WTC11 (cell line): ENCODE results near the gene DESI1. TPM values are rescaled to one million over a fixed set of nuclear protein-coding genes. Genes with fewer than 3 reads are reported as not detected.

ENCODE experiments used
- ATAC-seq: fragments of 200-7000 bp; cut with Tn5 transposase; 2 replicates; pipeline ENCODE4 v1.10.0; 2021; ENCODE audit warnings: mild to moderate bottlenecking, moderate library complexity
- CTCF ChIA-PET: fragments of 300-600 bp; sonication (Branson Sonifier 250); formaldehyde crosslinking; loops from one replicate; lab custom pipeline; 2021; ENCODE audit warnings: antibody characterized with exemption; lab: Charles Lee
- POLR2A ChIA-PET: fragments of 350-600 bp; sonication (Branson Sonifier 250); formaldehyde crosslinking; loops from one replicate; lab custom pipeline; 2021; ENCODE audit warnings: antibody characterized with exemption; lab: Charles Lee
- DNase-seq: peaks from one replicate; pipeline ENCODE4 v3.0.0; 2021; ENCODE audit warnings: low spot score
- H3K27ac Mint-ChIP-seq: 2 replicates; pipeline ENCODE4 v1.8.0; 2021; ENCODE audit warnings: mixed read lengths
- H3K27me3 Mint-ChIP-seq: 2 replicates; pipeline ENCODE4 v1.8.0; 2021; ENCODE audit warnings: low read depth, mild to moderate bottlenecking, moderate library complexity, mixed read lengths
- H3K36me3 Mint-ChIP-seq: 2 replicates; pipeline ENCODE4 v1.8.0; 2021; ENCODE audit warnings: mixed read lengths
- H3K4me1 Mint-ChIP-seq: 2 replicates; pipeline ENCODE4 v1.8.0; 2022; ENCODE audit warnings: mixed read lengths
- H3K4me3 Mint-ChIP-seq: 2 replicates; pipeline ENCODE4 v1.8.0; 2021; ENCODE audit warnings: mild to moderate bottlenecking, moderate library complexity, mixed read lengths
- H3K9me3 Mint-ChIP-seq: 2 replicates; pipeline ENCODE4 v1.8.0; 2021; ENCODE audit warnings: mixed read lengths
- ARID4B ChIP-seq: sonication (generic); formaldehyde crosslinking; IDR thresholded peaks from 2 replicates; pipeline ENCODE4 v1.8.0; 2023; ENCODE audit warnings: missing genetic modification reagents, mild to moderate bottlenecking, borderline replicate concordance
- E2F1 ChIP-seq: sonication (generic); formaldehyde crosslinking; IDR thresholded peaks from 2 replicates; pipeline ENCODE4 v1.8.0; 2022; ENCODE audit warnings: mild to moderate bottlenecking, missing genetic modification reagents
- E2F4 ChIP-seq: sonication (generic); formaldehyde crosslinking; IDR thresholded peaks from 2 replicates; pipeline ENCODE4 v1.8.1; 2022; ENCODE audit warnings: low read depth, mild to moderate bottlenecking, moderate library complexity, missing genetic modification reagents, borderline replicate concordance
- ELF4 ChIP-seq: sonication (generic); formaldehyde crosslinking; IDR thresholded peaks from 2 replicates; pipeline ENCODE4 v1.8.1; 2022; ENCODE audit warnings: low read depth, mild to moderate bottlenecking, moderate library complexity, missing genetic modification reagents
- GRHL2 ChIP-seq: fragments of 250-450 bp; sonication (Bioruptor Pico); IDR thresholded peaks from 2 replicates; pipeline ENCODE4 v1.8.0; 2022; ENCODE audit warnings: mild to moderate bottlenecking, moderate library complexity; ENCODE audit not compliant: insufficient replicate concordance, severe bottlenecking
- GTF2I ChIP-seq: fragments of 250-450 bp; sonication (Bioruptor Pico); conservative IDR thresholded peaks from 2 replicates; pipeline ENCODE4 v1.4.0; 2021; ENCODE audit warnings: mild to moderate bottlenecking
- MLX ChIP-seq: sonication (generic); formaldehyde crosslinking; IDR thresholded peaks from 2 replicates; pipeline ENCODE4 v1.8.1; 2023; ENCODE audit warnings: mild to moderate bottlenecking, missing genetic modification reagents, moderate library complexity
- MYBL2 ChIP-seq: sonication (generic); formaldehyde crosslinking; IDR thresholded peaks from 2 replicates; pipeline ENCODE4 v1.8.1; 2023; ENCODE audit warnings: mild to moderate bottlenecking, moderate library complexity, missing genetic modification reagents
- NFATC4 ChIP-seq: fragments of 250-450 bp; sonication (Bioruptor Pico); IDR thresholded peaks from 2 replicates; pipeline ENCODE4 v1.9.0; 2021; ENCODE audit warnings: mild to moderate bottlenecking
- NR3C1 ChIP-seq: sonication (generic); formaldehyde crosslinking; conservative IDR thresholded peaks from 2 replicates; pipeline ENCODE4 v1.8.1; 2023; ENCODE audit warnings: low read depth, mild to moderate bottlenecking, missing genetic modification reagents
- OVOL2 ChIP-seq: fragments of 250-450 bp; sonication (Bioruptor Pico); IDR thresholded peaks from 2 replicates; pipeline ENCODE4 v1.9.0; 2021; ENCODE audit warnings: mild to moderate bottlenecking, borderline replicate concordance
- PREB ChIP-seq: sonication (generic); formaldehyde crosslinking; IDR thresholded peaks from 2 replicates; pipeline ENCODE4 v1.8.1; 2022; ENCODE audit warnings: mild to moderate bottlenecking, missing genetic modification reagents, moderate library complexity, borderline replicate concordance
- SOX15 ChIP-seq: fragments of 250-450 bp; sonication (Bioruptor Pico); IDR thresholded peaks from 2 replicates; pipeline ENCODE4 v1.9.0; 2021; ENCODE audit warnings: mild to moderate bottlenecking
- TEAD4 ChIP-seq: sonication (generic); formaldehyde crosslinking; IDR thresholded peaks from 2 replicates; pipeline ENCODE4 v1.8.0; 2022; ENCODE audit warnings: mild to moderate bottlenecking, missing genetic modification reagents
- USF2 ChIP-seq: sonication (generic); formaldehyde crosslinking; IDR thresholded peaks from 2 replicates; pipeline ENCODE4 v1.8.1; 2023; ENCODE audit warnings: mild to moderate bottlenecking, missing genetic modification reagents, moderate library complexity
- ZNF671 ChIP-seq: fragments of 250-450 bp; sonication (Bioruptor Pico); IDR thresholded peaks from 2 replicates; pipeline ENCODE4 v1.8.0; 2021; ENCODE audit warnings: mild to moderate bottlenecking
- ZSCAN18 ChIP-seq: fragments of 250-450 bp; sonication (Bioruptor Pico); IDR thresholded peaks from 2 replicates; pipeline ENCODE4 v2.1.2; 2022; ENCODE audit warnings: mild to moderate bottlenecking, moderate library complexity
- total RNA-seq: library from RNA; stranded (reverse); gene quantifications from 3 replicates; pipeline ENCODE4 v1.2.3, GENCODE V29; 2021
- TF ChIP-seq, protein P1 (sequence below): fragments of 250-450 bp; sonication (Bioruptor Pico); IDR thresholded peaks from 2 replicates; pipeline ENCODE4 v1.9.0; 2021; ENCODE audit warnings: mild to moderate bottlenecking, borderline replicate concordance

The DESI1 gene
- total RNA-seq, 1 experiment from 2014 or later: 32.2 TPM

GRCh38 chr22:41564563-41564962 is 56.3 kb downstream of the DESI1 start (continued):
- TF ChIP-seq, protein P1, sequence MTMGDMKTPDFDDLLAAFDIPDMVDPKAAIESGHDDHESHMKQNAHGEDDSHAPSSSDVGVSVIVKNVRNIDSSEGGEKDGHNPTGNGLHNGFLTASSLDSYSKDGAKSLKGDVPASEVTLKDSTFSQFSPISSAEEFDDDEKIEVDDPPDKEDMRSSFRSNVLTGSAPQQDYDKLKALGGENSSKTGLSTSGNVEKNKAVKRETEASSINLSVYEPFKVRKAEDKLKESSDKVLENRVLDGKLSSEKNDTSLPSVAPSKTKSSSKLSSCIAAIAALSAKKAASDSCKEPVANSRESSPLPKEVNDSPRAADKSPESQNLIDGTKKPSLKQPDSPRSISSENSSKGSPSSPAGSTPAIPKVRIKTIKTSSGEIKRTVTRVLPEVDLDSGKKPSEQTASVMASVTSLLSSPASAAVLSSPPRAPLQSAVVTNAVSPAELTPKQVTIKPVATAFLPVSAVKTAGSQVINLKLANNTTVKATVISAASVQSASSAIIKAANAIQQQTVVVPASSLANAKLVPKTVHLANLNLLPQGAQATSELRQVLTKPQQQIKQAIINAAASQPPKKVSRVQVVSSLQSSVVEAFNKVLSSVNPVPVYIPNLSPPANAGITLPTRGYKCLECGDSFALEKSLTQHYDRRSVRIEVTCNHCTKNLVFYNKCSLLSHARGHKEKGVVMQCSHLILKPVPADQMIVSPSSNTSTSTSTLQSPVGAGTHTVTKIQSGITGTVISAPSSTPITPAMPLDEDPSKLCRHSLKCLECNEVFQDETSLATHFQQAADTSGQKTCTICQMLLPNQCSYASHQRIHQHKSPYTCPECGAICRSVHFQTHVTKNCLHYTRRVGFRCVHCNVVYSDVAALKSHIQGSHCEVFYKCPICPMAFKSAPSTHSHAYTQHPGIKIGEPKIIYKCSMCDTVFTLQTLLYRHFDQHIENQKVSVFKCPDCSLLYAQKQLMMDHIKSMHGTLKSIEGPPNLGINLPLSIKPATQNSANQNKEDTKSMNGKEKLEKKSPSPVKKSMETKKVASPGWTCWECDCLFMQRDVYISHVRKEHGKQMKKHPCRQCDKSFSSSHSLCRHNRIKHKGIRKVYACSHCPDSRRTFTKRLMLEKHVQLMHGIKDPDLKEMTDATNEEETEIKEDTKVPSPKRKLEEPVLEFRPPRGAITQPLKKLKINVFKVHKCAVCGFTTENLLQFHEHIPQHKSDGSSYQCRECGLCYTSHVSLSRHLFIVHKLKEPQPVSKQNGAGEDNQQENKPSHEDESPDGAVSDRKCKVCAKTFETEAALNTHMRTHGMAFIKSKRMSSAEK (CRISPR knock-in tag): no peak
- no peak for TF ChIP-seq USF2 (CRISPR knock-in tag)
- no peak for TF ChIP-seq SOX15

- DNase-seq: no peak
- ATAC-seq: no peak; the same call in 1 of the 2 replicates
- no peaks in the 10 kb centered on the region for H3K36me3 Mint-ChIP-seq
- H3K27ac Mint-ChIP-seq: no peak overlapping the region
- peaks cover 35% of the 10 kb centered on the region for H3K4me1 Mint-ChIP-seq
- ChIA-PET POLR2A (no interaction called here), CTCF (interaction anchor here (0.8 to 1.9 kb wide), 10 partner anchors 14 to 104 kb away, joined by 3 to 9 read pairs (median 4); partner anchors contain the start of genes DESI1, PMM1 and XRCC6)
- no peaks in the 10 kb centered on the region for H3K27me3 Mint-ChIP-seq
- no peaks in the 10 kb centered on the region for H3K9me3 Mint-ChIP-seq
- no peak overlapping the region for H3K4me3 Mint-ChIP-seq
- TF ChIP-seq MLX: no peak
- no peak for TF ChIP-seq MYBL2 (CRISPR knock-in tag)
- TF ChIP-seq OVOL2 (CRISPR knock-in tag): no peak
- no peak for TF ChIP-seq NR3C1 (CRISPR knock-in tag)
- no peak for TF ChIP-seq ARID4B
- TF ChIP-seq GRHL2 (CRISPR knock-in tag): no peak
- no peak for TF ChIP-seq PREB
- no peak for TF ChIP-seq GTF2I (CRISPR knock-in tag)
- TF ChIP-seq ZSCAN18: no peak
- no peak for TF ChIP-seq TEAD4 (CRISPR knock-in tag)
- no peak for TF ChIP-seq E2F4
- no peak for TF ChIP-seq E2F1 (CRISPR knock-in tag)
- TF ChIP-seq ELF4 (CRISPR knock-in tag): no peak
- no peak for TF ChIP-seq ZNF671
- TF ChIP-seq NFATC4 (CRISPR knock-in tag): no peak
These were observed 57.7 kb downstream of the DESI1 start for GRCh38 chr22:41563051-41563711.
